HTERT RPE-1 (cell line): ENCODE measurements around the gene KRT4.

ENCODE experiments used
- in situ Hi-C: fragments of 300-500 bp; cut with MboI; formaldehyde crosslinking; loops from 4 replicates; pipeline ENCODE4 v1.14.3; 2020; ENCODE audit warnings: low sequenced_read_pairs

Gene KRT4

DNA sequence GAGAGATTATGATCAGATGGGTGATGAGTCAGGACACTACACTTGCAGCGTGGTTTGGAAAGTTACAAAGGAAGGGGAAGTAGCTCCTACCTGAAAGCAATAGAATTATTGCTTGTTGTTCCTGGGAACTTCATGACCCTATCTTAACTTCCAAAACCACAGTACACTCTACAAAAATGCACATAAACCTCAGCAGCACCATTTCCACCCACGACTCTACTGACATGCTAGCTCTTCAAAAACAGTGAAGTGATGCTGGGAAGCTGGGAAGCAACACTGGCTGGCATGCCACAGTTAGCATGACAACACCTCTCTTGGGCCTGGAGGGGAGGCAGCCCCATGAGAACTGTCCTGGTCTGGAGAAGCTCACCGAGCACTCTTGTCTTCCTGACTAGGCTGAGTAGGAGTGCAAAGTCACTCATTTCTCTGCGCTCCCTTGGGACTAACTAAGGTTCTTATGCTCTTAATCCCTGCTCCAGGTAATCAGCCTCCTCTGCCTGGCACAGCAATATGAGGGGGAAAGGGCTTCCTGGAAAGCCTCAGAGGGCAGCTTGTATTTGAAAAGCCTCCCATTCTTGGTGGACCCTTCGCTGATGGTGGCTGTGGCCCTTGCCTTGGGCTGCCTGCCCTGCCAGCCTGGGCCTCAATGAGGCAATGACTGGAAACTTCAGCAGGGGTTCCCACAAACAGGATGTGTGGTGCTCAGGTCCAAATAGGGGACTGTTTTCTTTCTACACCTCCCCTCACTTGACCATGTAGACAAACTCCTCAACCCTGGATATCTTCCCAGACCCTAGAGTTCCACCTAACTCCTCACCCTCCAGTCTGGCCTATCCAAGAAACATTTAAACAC is 19.2 kb downstream of the KRT4 start:
- in situ Hi-C loops, result no loop called here

DNA sequence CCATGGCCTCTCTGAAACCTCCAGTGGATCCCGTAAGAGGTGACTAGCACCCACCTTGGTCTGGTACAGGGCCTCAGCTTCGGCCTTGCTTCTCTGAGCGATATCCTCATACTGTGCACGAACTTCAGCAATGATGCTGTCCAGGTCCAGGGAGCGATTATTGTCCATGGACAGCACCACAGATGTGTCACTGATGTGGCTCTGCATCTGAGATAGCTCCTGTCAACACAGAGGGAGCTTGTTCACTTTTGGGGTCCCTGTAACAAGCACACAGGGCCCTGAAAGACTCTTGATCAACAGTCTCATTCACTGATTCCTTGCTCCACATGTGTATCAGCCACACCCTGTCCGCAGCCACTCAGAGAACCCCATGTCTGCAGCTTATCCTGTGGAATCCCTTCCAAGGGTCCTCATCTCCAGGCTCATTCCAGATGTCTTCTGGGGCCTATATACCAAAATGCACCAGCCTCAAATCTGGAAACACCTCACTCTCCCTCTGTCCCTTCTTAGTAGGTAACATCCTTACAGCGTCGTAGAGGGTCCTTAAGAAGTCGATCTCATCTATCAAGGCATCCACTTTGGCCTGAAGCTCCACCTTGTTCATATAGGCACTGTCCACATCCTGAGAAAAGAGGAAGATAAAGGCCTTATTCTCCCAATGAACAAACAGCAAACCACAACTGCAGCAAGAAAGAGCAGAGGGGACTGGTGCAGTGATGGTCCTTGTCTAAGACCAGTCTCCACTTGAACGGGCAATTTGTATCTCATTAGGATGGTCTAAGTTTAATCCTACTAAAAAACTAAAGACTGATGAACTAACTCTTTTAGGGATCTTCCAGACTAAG is 21.5 kb downstream of the KRT4 start:
- in situ Hi-C loops, result no loop called here

- in situ Hi-C loops, result no loop called here
Measured at GRCh38 chr12:52791271-52792184, 22.4 kb downstream of the KRT4 start.

DNA sequence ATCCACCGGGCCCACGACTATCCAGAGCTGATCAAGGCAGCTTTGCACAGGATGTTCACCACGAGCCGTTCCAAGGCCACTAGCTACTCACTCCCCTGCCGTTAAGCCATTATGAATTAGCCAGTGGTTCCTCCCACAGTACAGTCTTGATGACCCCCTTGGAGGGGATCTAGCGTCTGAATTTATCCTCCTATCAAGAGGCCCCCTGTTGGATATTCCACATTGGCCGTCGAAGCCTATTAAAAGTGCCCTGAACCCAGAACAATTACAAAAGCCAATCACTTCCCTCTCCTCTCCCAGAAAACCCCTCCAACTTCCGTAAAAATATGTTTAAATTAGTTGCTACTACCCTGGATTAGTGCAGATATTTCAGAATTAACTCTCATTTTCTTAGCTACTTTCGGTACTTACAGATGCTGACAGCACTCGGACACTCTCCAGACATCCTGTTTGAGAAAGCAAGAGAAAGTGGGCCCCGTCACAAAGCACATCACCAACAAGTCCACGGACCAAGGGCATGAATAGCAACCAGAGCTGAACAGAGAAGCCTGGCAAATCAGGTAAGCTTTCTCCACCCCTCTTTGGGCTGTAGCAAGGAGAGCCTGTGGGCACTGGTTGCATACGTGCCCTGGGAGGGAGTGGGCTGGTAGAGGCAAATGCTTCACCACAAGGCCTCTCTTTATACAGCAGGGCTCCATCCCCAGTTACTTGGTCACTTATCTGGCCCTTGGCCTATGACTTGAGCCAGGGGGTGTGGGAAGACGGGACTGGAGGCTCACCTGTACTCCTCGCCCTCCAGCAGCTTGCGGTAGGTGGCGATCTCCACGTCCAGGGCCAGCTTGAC is 23.3 kb downstream of the KRT4 start:
- in situ Hi-C loops, result no loop called here

DNA sequence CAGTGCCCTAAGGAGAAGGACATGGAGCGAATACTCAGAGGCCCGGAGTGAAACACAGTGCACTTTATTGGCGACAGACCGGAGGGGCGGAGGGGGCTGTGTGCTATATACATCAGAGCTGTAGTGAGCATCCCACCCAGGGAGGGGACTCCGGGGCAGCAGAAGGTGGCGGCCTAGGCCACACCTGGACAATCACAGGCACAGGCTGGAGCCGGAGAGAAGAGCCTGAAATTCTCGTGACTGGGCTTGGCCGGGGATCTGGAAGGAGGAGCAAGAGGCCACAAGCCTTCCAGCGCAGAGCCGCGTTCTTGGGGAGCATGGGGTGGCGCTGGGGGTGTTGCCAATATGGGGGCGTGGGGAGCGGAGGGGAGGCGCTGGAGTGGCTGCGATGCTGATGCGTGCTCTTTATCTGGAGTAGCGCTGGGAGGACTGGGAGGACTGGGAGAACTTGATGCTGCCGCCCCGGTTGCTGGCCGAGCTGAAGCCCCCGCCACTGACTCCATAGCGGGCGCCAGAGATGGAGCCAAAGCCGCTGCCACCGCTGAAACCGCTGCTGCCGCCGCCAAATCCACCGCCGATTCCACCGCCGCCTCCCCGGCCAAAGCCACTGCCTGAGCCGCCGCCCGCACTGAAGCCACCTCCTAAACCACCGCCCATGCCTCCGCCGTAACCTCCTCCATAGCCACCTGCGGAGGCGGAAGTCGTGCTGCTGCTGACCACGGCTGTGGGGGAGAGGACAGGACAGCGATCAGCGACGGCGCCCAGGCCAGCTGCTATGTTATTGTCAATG is 24.1 kb downstream of the KRT4 start:
- in situ Hi-C loops, result no loop called here

DNA sequence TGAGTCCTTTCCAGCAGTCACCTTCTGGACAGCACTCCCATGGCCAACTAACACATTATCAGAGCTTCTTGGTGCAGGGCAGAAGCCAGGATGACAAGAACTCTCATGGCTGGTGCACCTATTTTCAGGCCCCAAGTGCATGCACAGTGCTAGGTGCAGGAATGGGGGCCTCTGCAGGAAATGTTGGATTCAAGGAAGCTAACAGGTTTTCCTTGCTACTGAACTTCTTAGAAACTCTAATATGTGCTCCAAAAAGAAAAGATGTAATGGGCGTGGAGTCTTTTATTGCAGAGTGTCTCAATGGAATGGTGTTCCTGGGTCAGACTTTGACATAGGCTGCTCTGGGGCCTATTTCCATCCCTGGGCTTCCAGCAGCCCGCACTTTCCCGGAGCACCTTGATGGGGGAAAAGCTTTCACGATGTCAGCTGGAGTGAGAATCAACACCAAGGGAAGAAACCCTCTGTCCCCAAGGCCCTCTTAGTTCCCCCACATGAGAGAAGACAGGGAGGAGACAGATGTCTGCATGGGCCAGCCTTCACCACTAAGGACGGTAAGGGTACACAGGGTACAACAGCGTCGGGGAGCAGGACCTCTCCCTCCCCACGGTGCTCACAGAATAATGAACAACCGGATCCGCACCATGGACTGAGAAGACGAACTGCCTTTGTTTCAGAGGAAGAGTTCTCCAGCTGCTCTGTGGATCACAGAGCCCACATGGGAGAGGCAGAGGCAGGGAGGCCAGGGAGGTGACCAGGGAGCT is 24.9 kb downstream of the KRT4 start:
- in situ Hi-C loops, result no loop called here

GRCh38 chr12:52788192-52788875 is 25.6 kb downstream of the KRT4 start:
- in situ Hi-C loops, result no loop called here

GRCh38 chr12:52787324-52788191 is 26.4 kb downstream of the KRT4 start:
- in situ Hi-C loops, result no loop called here

- in situ Hi-C loops, result no loop called here
Measured at GRCh38 chr12:52784909-52785308, 29.0 kb downstream of the KRT4 start.

DNA sequence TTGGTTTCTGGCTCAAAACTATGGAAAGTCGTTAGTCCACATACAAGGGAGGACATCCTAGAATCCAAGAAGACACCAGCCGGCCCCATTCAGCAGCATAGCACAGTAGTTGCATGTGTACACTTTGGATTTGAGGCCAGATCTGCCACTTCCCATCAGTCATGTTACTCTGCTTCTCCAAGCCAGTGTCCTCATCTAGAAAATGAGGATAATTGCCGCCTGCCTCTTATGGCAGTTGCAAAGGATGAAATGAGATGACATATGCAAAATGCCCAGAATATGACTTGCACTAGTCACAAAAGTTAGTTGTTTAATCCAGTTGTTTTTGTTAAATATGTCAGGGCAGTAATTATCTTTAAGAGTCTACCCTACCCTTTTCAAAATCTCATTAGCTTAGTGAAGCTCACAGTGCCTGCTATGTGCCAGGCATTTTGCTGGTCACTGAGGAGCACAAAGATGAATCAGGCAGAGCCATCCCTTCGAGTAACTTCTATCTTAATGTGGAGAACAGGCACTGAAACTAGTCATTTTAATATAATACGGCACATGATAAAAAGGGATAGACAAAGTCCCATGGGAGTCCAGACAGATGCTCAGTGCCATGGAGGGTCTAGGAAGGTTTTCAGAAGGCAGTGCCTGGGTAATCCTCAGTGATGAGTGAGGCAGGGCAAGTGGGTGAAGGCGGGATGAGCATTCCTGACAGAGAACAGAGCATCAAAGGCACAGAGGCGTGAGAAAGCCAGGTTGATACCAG is 30.2 kb downstream of the KRT4 start:
- in situ Hi-C loops, result no loop called here

DNA sequence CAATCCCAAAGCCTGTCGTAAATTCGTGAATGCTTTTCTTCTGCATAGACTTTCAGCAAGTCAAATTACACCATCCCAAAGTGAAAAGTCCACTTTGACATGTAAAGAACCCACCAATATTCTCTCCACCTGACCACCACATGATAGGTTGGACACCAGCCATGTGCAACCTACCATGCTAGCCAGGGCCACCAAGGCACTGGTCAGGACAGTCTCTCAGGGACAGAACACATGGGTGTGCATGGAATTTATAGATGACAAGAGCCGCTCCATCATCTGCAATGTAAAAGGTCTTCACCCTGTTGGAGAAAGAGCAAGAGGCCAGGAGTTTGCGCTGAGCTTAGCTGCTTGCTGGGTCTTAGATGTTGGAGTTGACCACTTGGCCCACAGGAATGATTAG is 31.4 kb downstream of the KRT4 start:
- in situ Hi-C loops, result no loop called here

GRCh38 chr12:52781399-52782082 is 32.4 kb downstream of the KRT4 start:
- in situ Hi-C loops, result no loop called here

GRCh38 chr12:52779914-52780313 is 34.0 kb downstream of the KRT4 start:
- in situ Hi-C loops, result no loop called here

DNA sequence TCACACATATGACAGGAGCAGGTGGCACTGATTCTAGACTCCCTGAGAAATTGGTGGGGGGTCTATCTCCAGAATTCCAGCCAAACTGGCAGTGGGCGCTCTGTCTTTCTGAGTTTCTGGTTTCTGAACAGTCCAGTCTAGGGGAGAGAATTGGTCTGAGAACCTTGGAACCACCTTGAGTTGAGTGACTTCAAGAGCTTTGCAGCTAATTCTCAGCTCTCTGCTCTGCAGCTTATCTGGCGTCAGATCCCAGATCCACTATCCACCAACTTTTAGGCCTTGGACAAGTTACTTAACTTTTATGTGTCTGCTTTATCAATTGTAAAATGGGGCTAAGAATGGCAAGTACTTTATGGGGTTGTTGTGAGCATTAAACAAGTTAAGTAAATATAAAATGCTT is 35.1 kb downstream of the KRT4 start:
- in situ Hi-C loops, result no loop called here

- in situ Hi-C loops, result no loop called here
Measured at GRCh38 chr12:52777566-52777965, 36.4 kb downstream of the KRT4 start.

- in situ Hi-C loops, result no loop called here
Measured at GRCh38 chr12:52776913-52777395, 37.0 kb downstream of the KRT4 start, which contains the start of gene KRT76. TSS of gene KRT76 (minus strand) at chr12:52777345. CDS start at chr12:52777291, 54 bp downstream.
